Tibial nerve (tissue), 4 donors: ENCODE measurements around the gene C2orf76.

Experiments used
- EP300 ChIP-seq, 2 donors: sonication (generic); formaldehyde crosslinking; IDR thresholded peaks; one replicate each; pipeline ENCODE4 v1.6.1; 2017; ENCODE audit warnings: antibody characterized with exemption in 2 of 2, mild to moderate bottlenecking in 1 of 2
- POLR2A ChIP-seq, 2 donors: fragments of 450-650 bp; IDR thresholded peaks; one replicate each; pipeline ENCODE4 v1.6.1; 2017; ENCODE audit warnings: antibody characterized with exemption in 2 of 2, mild to moderate bottlenecking in 2 of 2, moderate library complexity in 2 of 2
- TF ChIP-seq, protein P1 (sequence below), 5 experiments: fragments of 200-600 bp in 3 of 5; fragments of 450-650 bp in 2 of 5; sonication (generic) in 3 of 5; IDR thresholded peaks; one replicate each; pipeline ENCODE4 v1.5.1; 2016 to 2019; ENCODE audit warnings: antibody characterized with exemption in 5 of 5, mild to moderate bottlenecking in 3 of 5, moderate library complexity in 2 of 5

DNA sequence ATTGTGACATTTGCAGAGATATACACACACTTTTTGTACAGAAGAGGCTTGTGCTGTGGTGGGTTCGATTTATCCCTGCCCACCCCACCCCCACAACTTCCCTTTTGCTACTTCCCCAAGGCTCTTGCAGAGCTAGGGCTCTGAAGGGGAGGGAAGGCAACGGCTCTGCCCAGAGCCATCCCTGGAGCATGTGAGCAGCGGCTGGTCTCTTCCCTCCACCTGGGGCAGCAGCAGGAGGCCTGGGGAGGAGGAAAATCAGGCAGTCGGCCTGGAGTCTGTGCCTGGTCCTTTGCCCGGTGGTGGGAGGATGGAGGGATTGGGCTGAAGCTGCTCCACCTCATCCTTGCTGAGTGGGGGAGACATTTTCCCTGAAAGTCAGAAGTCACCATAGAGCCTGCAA is 103.0 kb downstream of the C2orf76 start:
- no peak for TF ChIP-seq EP300 (IDR thresholded peaks at IDR 0.05)
- TF ChIP-seq, protein P1, sequence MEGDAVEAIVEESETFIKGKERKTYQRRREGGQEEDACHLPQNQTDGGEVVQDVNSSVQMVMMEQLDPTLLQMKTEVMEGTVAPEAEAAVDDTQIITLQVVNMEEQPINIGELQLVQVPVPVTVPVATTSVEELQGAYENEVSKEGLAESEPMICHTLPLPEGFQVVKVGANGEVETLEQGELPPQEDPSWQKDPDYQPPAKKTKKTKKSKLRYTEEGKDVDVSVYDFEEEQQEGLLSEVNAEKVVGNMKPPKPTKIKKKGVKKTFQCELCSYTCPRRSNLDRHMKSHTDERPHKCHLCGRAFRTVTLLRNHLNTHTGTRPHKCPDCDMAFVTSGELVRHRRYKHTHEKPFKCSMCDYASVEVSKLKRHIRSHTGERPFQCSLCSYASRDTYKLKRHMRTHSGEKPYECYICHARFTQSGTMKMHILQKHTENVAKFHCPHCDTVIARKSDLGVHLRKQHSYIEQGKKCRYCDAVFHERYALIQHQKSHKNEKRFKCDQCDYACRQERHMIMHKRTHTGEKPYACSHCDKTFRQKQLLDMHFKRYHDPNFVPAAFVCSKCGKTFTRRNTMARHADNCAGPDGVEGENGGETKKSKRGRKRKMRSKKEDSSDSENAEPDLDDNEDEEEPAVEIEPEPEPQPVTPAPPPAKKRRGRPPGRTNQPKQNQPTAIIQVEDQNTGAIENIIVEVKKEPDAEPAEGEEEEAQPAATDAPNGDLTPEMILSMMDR (IDR thresholded peaks at IDR 0.05) = no peak
- no peak for TF ChIP-seq POLR2A (IDR thresholded peaks at IDR 0.05)
